Activated CD8-positive, alpha-beta memory T cell treated with anti-CD3 and anti-CD28 coated beads for 1 hour (primary cell): Measurements from ENCODE around the gene GCNA.
"Not testable (repeated sequence)": the region's sequence is repeated elsewhere in the genome, so short reads cannot be mapped to it uniquely, and the experiment has no call there.

ENCODE experiments used
- DNase-seq, 2 donors: peaks; one replicate each; pipeline ENCODE4 v3.0.0-alpha.2; 2020; ENCODE audit warnings: low read depth in 1 of 2; ENCODE audit errors: extremely low read depth in 1 of 2

The GCNA gene

GRCh38 chrX:71556036-71556435, 22.2 kb upstream of the GCNA start:
- no peak for DNase-seq

GRCh38 chrX:71558920-71559319, 19.3 kb upstream of the GCNA start:
- no peak for DNase-seq

- DNase-seq: not testable (repeated sequence)
Measured at GRCh38 chrX:71559773-71560172, 18.5 kb upstream of the GCNA start.

GRCh38 chrX:71563921-71564320, 14.3 kb upstream of the GCNA start:
- no peak for DNase-seq

- DNase-seq: no peak
Measured at GRCh38 chrX:71565474-71566041, 12.7 kb upstream of the GCNA start.

- DNase-seq: not testable (repeated sequence)
Measured at GRCh38 chrX:71571390-71571789, 6.8 kb upstream of the GCNA start.

GRCh38 chrX:71573590-71573989, 4.6 kb upstream of the GCNA start:
- no peak for DNase-seq

- DNase-seq: no peak
Measured at GRCh38 chrX:71577682-71578081, 555 bp upstream of the GCNA start.

GRCh38 chrX:71579136-71579989, 1.1 kb downstream of the GCNA start:
- DNase-seq: no peak

GRCh38 chrX:71579990-71580380, 1.7 kb downstream of the GCNA start:
- DNase-seq: no peak

- DNase-seq: no peak
Measured at GRCh38 chrX:71581210-71581609, 3.0 kb downstream of the GCNA start.

- DNase-seq: no peak
Measured at GRCh38 chrX:71586929-71587328, 8.7 kb downstream of the GCNA start.

GRCh38 chrX:71593210-71593609, 15.0 kb downstream of the GCNA start:
- DNase-seq: not testable (repeated sequence)

GRCh38 chrX:71599965-71600364, 21.7 kb downstream of the GCNA start:
- DNase-seq: no peak

- DNase-seq: no peak
Measured at GRCh38 chrX:71603618-71604017, 25.4 kb downstream of the GCNA start.

GRCh38 chrX:71604141-71604540, 25.9 kb downstream of the GCNA start:
- no peak for DNase-seq

GRCh38 chrX:71604796-71605568, 26.7 kb downstream of the GCNA start:
- no peak for DNase-seq

GRCh38 chrX:71606536-71607216, 28.4 kb downstream of the GCNA start:
- DNase-seq: no peak

GRCh38 chrX:71607488-71607887, 29.3 kb downstream of the GCNA start:
- DNase-seq: no peak

- no peak for DNase-seq
Measured at GRCh38 chrX:71609095-71609750, 31.0 kb downstream of the GCNA start.

GRCh38 chrX:71611736-71612135, 33.5 kb downstream of the GCNA start:
- not testable (repeated sequence) for DNase-seq
